Measurements from ENCODE around the gene ITGAE.

Gene ITGAE

DNA sequence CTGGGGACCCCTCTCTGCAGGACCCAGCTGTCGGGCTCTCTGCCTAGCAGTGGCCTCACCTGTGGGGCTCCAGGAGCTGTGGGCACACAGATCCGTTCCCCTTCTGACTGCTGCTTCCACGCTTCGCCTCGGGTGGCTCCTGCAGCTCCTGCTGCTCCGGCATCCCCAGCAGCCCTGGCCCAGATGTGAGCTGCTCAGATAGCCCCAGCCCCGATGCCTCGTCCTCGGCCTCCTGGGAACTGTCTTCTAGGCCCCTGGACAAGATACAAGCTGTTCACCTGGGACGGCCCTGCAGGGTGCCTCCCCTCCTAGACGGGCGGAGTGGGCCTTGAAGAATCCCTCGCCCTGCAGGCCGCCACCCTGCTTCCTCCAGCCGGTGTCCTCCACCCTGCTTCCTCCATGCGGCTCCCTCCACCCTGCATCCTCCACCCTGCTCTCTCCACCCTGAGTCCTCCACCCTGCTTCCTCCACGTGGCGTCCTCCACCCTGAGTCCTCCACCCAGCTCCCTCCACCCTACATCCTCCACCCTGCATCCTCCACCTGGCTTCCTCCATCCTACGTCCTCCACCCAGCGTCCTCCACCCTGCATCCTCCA is 121.4 kb downstream of the ITGAE start:
- no peak for DNase-seq (ENCODE audit: low read depth)
- TF ChIP-seq, protein P1, sequence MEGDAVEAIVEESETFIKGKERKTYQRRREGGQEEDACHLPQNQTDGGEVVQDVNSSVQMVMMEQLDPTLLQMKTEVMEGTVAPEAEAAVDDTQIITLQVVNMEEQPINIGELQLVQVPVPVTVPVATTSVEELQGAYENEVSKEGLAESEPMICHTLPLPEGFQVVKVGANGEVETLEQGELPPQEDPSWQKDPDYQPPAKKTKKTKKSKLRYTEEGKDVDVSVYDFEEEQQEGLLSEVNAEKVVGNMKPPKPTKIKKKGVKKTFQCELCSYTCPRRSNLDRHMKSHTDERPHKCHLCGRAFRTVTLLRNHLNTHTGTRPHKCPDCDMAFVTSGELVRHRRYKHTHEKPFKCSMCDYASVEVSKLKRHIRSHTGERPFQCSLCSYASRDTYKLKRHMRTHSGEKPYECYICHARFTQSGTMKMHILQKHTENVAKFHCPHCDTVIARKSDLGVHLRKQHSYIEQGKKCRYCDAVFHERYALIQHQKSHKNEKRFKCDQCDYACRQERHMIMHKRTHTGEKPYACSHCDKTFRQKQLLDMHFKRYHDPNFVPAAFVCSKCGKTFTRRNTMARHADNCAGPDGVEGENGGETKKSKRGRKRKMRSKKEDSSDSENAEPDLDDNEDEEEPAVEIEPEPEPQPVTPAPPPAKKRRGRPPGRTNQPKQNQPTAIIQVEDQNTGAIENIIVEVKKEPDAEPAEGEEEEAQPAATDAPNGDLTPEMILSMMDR (IDR thresholded peaks at IDR 0.05; ENCODE audit: low read length, missing control alignments): no peak
- no peak overlapping the region for H3K4me3 ChIP-seq (replicated peaks; ENCODE audit: low read depth, low read length)

DNA sequence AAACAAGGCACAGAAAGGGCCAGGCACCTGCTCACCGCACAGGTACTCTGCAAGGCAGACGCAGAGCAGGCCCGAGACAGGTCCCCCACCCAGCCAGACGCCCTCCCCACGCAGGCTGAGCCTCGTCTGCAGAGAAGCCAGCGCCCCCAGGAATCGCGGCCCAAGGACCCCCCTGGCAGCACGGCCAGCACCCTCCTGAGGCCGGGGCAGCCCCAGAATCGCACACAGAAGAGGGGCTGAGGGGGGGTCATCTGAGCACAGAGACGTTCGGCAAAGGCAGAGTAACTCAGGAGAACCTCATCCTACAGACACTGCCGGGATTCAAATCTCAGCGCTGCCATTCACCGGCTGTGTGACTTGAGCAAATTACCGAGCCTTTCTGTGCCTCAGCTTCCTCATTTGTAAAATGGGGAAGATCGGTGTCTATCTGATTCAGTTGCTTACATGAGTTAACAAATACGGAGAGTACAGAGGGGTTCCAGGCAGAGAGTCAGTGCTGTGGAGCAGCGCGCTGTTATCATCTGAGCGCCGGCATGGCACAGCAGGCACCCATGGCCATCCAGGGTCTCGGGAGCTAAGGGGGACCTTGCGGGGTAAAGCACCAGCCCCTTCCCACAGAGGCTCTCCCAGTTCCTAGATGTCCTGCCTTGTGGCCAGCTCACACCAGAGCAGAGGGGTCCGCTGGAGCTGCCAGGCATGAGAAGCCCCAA is 122.0 kb downstream of the ITGAE start:
- no peak for DNase-seq (ENCODE audit: low read depth)
- no peak overlapping the region for H3K4me3 ChIP-seq (replicated peaks; ENCODE audit: low read depth, low read length)
- TF ChIP-seq, protein P1 (IDR thresholded peaks at IDR 0.05; ENCODE audit: low read length, missing control alignments): no peak

DNA sequence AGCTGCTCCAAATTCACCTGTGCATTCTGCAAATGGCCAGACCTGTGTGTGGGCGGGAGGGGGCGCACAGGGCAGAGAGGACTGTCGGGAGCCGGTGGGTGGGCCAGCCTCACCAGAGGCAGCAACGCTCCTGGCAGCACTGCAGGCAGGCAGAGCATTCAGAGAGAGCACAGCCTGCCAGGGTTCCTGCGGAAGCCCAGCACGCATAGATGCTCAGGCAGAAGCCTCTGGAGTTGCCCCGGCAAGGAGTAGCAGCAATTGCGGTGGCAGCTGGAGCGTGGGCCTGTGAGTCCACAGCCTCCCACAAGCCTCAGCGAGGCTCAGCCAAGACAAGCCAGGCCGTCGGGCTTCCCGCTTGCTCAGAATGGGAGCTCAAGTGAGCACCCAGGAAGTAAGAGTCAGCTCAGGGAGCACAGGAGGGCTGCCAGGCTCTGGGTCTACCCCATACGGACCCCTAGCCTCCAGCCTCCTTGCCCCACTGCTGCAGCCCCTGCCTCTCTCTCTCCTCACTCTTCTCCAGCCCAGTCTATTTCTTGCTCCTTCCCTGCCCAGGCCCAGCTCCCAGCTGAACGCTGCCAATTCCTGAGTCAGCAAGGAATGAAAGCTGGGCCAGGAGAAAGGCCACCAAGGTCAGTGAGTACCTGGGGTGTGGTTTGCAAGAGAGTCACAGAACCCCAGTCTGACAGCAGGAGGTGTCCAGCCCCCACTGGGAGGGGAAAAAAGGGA is 122.7 kb downstream of the ITGAE start:
- DNase-seq (ENCODE audit: low read depth): no peak
- H3K4me3 ChIP-seq (replicated peaks; ENCODE audit: low read depth, low read length): no peak overlapping the region
- TF ChIP-seq, protein P1 (IDR thresholded peaks at IDR 0.05; ENCODE audit: low read length, missing control alignments): no peak

DNA sequence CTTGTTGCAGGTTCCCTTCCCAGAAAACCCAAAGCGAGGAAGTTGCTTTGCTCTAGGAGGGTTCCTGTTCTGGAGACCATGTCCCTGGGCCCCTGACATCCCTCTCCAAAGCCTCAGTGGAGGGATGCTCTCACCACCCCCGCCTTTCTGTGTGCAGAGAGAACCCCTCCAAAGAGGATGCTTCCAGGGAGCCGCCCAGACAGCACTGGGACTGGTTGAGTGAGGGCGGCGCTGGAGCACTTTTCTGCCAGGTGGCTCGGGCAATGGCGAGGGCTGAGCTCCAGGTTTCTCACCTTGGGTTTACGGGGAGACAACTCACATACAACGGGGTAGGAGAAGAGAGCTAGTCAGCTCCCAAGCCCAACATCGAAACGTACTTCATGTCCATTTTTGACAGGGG is 125.1 kb downstream of the ITGAE start:
- no peak for DNase-seq (ENCODE audit: low read depth)
- TF ChIP-seq, protein P1 (IDR thresholded peaks at IDR 0.05; ENCODE audit: low read length, missing control alignments): no peak
- H3K4me3 ChIP-seq (replicated peaks; ENCODE audit: low read depth, low read length): no peak overlapping the region

DNA sequence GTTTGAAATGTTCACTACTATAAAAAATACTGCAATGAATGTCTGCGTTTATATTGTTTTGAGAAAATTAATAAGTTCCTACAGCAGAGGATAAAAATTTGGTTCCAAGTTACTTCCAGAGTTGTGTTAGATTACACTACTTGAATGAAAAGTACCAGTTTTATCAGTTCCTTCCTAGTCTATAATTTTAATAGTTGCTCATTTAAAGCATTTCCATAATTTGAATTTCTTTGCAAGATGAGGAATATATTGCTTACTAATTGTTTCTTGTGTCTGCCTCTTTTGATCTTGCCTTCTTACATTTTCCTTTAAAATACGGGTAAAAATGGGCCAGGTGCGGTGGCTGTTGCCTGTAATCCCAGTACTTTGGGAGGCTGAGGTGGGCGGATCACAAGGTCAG is 128.4 kb downstream of the ITGAE start:
- no peak for DNase-seq (ENCODE audit: low read depth)
- no peak overlapping the region for H3K4me3 ChIP-seq (replicated peaks; ENCODE audit: low read depth, low read length)
- TF ChIP-seq, protein P1 (IDR thresholded peaks at IDR 0.05; ENCODE audit: low read length, missing control alignments): no peak

DNA sequence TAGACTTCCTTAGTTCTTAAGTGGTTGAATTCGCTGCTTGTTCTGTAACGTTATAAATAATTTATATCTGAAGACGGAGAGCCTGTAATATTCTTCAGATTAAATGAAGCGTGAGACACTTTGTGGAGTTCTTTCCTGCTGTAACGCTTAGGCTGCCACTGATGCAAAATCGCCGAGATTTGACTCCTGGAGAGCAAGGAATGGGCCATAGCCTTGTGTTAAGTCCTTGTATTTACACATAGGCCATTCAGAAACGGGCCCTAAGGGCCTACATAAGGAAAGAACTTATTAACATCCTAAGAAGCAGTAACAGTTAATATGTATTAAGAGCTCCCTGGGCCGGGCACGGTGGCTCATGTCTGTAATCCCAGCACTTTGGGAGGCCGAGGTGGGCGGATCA is 131.4 kb downstream of the ITGAE start:
- TF ChIP-seq, protein P1 (IDR thresholded peaks at IDR 0.05; ENCODE audit: low read length, missing control alignments): no peak
- DNase-seq (ENCODE audit: low read depth): no peak
- H3K4me3 ChIP-seq (replicated peaks; ENCODE audit: low read depth, low read length): peak overlapping the region; percentile 77
